ENCODE data around the gene RNF151. TPM values are rescaled to one million over a fixed set of nuclear protein-coding genes. Genes with fewer than 3 reads are reported as not detected.

The RNF151 gene
- total and polyA plus RNA-seq, 2 of the 13 experiments (the other 11 are each of a cell fraction or from before 2014, with no cell fraction given) = not detected

DNA sequence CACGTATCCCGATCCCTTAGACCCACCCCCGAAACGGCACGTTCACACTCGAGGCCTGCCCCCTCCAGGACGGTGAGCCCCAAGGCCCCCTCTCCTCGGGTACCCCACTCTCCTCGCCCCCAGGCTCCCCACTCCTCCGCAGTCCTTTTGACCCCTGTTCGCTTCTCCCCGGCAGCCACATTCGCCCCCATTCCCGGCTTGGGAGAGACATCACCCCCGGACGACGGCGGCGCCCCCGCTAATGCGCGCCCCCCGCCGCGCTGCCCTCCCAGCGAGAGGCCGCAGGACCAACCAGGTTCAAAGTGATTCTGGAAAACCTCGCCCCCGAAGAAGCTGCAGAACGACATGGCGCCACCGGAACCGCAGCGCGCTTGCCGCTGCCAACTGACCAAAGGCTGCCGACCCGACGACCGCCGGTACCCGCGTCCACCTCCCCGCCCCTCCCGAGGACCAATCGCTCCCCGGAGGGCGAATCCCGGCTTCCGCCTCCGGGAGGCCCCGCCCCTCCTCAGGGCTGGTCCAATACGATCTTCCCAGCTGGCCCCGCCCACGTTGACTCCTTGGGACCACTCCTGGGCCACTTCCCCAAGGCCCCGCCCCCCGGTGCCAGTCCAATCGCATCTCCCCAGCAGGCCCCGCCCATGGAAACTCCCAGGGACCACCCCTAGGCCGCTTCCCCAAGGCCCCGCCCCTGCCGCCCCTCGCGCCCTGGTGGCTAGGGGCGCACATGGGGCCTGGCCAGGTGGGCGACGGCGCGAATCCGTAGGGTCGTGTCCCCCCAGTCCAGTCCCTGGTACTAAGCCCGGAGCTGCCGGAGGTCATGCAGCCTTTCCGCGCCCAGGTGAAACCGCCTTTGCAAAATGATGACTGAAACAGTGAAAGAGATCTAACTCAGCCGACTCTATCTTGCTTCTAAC is 23.6 kb upstream of the RNF151 start, which contains the start of gene MSRB1 (continued):
- TF ChIP-seq, protein P1, sequence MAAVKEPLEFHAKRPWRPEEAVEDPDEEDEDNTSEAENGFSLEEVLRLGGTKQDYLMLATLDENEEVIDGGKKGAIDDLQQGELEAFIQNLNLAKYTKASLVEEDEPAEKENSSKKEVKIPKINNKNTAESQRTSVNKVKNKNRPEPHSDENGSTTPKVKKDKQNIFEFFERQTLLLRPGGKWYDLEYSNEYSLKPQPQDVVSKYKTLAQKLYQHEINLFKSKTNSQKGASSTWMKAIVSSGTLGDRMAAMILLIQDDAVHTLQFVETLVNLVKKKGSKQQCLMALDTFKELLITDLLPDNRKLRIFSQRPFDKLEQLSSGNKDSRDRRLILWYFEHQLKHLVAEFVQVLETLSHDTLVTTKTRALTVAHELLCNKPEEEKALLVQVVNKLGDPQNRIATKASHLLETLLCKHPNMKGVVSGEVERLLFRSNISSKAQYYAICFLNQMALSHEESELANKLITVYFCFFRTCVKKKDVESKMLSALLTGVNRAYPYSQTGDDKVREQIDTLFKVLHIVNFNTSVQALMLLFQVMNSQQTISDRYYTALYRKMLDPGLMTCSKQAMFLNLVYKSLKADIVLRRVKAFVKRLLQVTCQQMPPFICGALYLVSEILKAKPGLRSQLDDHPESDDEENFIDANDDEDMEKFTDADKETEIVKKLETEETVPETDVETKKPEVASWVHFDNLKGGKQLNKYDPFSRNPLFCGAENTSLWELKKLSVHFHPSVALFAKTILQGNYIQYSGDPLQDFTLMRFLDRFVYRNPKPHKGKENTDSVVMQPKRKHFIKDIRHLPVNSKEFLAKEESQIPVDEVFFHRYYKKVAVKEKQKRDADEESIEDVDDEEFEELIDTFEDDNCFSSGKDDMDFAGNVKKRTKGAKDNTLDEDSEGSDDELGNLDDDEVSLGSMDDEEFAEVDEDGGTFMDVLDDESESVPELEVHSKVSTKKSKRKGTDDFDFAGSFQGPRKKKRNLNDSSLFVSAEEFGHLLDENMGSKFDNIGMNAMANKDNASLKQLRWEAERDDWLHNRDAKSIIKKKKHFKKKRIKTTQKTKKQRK (IDR thresholded peaks at IDR 0.05; ENCODE audit: low read length) = no peak
- peak; percentile 82 for TF ChIP-seq AGO2 (optimal IDR thresholded peaks at IDR 0.05; ENCODE audit: low read depth, low read length)
- TF ChIP-seq ZNF558 (CRISPR knock-in tag; IDR thresholded peaks at IDR 0.05; ENCODE audit: borderline replicate concordance) = 0 out of 2 replicates have a peak, but pooled peaks have one; percentile 71
- TF ChIP-seq HDAC1 (CRISPR knock-in tag; IDR thresholded peaks at IDR 0.05) = peak; percentile 77
- no peak for TF ChIP-seq ZNF432 (CRISPR knock-in tag; IDR thresholded peaks at IDR 0.05; ENCODE audit: borderline replicate concordance)
- TF ChIP-seq KMT2B (CRISPR knock-in tag; IDR thresholded peaks at IDR 0.05) = peak; percentile 27; the same call in 1 of the 2 replicates
- no peak for TF ChIP-seq ZNF446 (CRISPR knock-in tag; IDR thresholded peaks at IDR 0.05)
- TF ChIP-seq FLYWCH1 (CRISPR knock-in tag; IDR thresholded peaks at IDR 0.05) = peak; percentile 26; the same call in 1 of the 2 replicates
- no peak for TF ChIP-seq ZNF44 (CRISPR knock-in tag; IDR thresholded peaks at IDR 0.05)
- TF ChIP-seq ZNF354B (CRISPR knock-in tag; IDR thresholded peaks at IDR 0.05) = no peak
- TF ChIP-seq ZNF468 (CRISPR knock-in tag; IDR thresholded peaks at IDR 0.05) = 0 out of 2 replicates have a peak, but pooled peaks have one; percentile 71
- no peak for TF ChIP-seq NR2F6 (IDR thresholded peaks at IDR 0.05)
- TF ChIP-seq NR2F6 (CRISPR knock-in tag; IDR thresholded peaks at IDR 0.05) = peak; percentile 32; the same call in 1 of the 2 replicates
- TF ChIP-seq ZNF790 (CRISPR knock-in tag; IDR thresholded peaks at IDR 0.05; ENCODE audit: borderline replicate concordance) = peak; percentile 33; the same call in 1 of the 2 replicates
- TF ChIP-seq, protein P2, sequence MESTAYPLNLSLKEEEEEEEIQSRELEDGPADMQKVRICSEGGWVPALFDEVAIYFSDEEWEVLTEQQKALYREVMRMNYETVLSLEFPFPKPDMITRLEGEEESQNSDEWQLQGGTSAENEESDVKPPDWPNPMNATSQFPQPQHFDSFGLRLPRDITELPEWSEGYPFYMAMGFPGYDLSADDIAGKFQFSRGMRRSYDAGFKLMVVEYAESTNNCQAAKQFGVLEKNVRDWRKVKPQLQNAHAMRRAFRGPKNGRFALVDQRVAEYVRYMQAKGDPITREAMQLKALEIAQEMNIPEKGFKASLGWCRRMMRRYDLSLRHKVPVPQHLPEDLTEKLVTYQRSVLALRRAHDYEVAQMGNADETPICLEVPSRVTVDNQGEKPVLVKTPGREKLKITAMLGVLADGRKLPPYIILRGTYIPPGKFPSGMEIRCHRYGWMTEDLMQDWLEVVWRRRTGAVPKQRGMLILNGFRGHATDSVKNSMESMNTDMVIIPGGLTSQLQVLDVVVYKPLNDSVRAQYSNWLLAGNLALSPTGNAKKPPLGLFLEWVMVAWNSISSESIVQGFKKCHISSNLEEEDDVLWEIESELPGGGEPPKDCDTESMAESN (CRISPR knock-in tag; conservative IDR thresholded peaks at IDR 0.05) = 0 out of 2 replicates have a peak, but pooled peaks have one; percentile 53
- TF ChIP-seq, protein P3, sequence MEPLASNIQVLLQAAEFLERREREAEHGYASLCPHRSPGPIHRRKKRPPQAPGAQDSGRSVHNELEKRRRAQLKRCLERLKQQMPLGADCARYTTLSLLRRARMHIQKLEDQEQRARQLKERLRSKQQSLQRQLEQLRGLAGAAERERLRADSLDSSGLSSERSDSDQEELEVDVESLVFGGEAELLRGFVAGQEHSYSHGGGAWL (CRISPR knock-in tag; IDR thresholded peaks at IDR 0.05) = 0 out of 2 replicates have a peak, but pooled peaks have one; percentile 15
- TF ChIP-seq, protein P4, sequence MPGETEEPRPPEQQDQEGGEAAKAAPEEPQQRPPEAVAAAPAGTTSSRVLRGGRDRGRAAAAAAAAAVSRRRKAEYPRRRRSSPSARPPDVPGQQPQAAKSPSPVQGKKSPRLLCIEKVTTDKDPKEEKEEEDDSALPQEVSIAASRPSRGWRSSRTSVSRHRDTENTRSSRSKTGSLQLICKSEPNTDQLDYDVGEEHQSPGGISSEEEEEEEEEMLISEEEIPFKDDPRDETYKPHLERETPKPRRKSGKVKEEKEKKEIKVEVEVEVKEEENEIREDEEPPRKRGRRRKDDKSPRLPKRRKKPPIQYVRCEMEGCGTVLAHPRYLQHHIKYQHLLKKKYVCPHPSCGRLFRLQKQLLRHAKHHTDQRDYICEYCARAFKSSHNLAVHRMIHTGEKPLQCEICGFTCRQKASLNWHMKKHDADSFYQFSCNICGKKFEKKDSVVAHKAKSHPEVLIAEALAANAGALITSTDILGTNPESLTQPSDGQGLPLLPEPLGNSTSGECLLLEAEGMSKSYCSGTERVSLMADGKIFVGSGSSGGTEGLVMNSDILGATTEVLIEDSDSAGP (CRISPR knock-in tag; IDR thresholded peaks at IDR 0.05; ENCODE audit: borderline replicate concordance) = peak; percentile 71; the same call in 1 of the 2 replicates
- TF ChIP-seq, protein P5, sequence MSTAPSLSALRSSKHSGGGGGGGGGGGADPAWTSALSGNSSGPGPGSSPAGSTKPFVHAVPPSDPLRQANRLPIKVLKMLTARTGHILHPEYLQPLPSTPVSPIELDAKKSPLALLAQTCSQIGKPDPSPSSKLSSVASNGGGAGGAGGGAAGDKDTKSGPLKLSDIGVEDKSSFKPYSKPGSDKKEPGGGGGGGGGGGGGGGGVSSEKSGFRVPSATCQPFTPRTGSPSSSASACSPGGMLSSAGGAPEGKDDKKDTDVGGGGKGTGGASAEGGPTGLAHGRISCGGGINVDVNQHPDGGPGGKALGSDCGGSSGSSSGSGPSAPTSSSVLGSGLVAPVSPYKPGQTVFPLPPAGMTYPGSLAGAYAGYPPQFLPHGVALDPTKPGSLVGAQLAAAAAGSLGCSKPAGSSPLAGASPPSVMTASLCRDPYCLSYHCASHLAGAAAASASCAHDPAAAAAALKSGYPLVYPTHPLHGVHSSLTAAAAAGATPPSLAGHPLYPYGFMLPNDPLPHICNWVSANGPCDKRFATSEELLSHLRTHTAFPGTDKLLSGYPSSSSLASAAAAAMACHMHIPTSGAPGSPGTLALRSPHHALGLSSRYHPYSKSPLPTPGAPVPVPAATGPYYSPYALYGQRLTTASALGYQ (CRISPR knock-in tag; IDR thresholded peaks at IDR 0.05) = no peak

Data from HepG2 (cell line).